ENCODE measurements around the gene HOXB3. TPM values are rescaled to one million over a fixed set of nuclear protein-coding genes. Genes with fewer than 3 reads are reported as not detected.

HOXB3 gene
- total and polyA plus RNA-seq, 8 donors, result 1.1 to 5.6 (median 2.0) TPM

GRCh38 chr17:48542698-48543106 is 47.3 kb downstream of the HOXB3 start:
- H3K9me3 ChIP-seq, result no peaks in the 10 kb centered on the region
- FAIRE-seq (no peak), DNase-seq (no peak), ATAC-seq (no peak)
- intact Hi-C loops (cut with DNase I), result no loop called here
- WGBS, 2 donors, result 9 to 11% methylated on average over 12 of the region's 12 CpGs
- H3K4me3 ChIP-seq, result peak overlapping the region; percentile 23 to 54 (median 32)
- no peaks in the 10 kb centered on the region for H3K4me1 ChIP-seq
- H3K36me3 ChIP-seq, result no peaks in the 10 kb centered on the region
- H3K27me3 ChIP-seq, result peaks cover 0 to 32% (median 0%) of the 10 kb centered on the region in 4 donors
- no peak for TF ChIP-seq CTCF (IDR thresholded peaks at IDR 0.05)
- peak overlapping the region in 2 of 4 donors; percentile 70 to 72 for H3K27ac ChIP-seq

GRCh38 chr17:48542114-48542656 is 47.9 kb downstream of the HOXB3 start:
- FAIRE-seq, result no peak
- peak in 1 of 4 donors; percentile 11 for ATAC-seq
- no peak for DNase-seq
- H3K4me1 ChIP-seq, result no peaks in the 10 kb centered on the region
- H3K9me3 ChIP-seq, result no peaks in the 10 kb centered on the region
- peak overlapping the region; percentile 8 to 54 (median 25) for H3K4me3 ChIP-seq
- intact Hi-C loops (cut with DNase I), result no loop called here
- peak overlapping the region in 2 of 4 donors; percentile 70 to 72 for H3K27ac ChIP-seq
- no peak for TF ChIP-seq CTCF (IDR thresholded peaks at IDR 0.05)
- WGBS, 2 donors, result 16 to 19% methylated on average over 27 of the region's 27 CpGs
- H3K36me3 ChIP-seq, result no peaks in the 10 kb centered on the region
- peaks cover 0 to 32% (median 0%) of the 10 kb centered on the region in 4 donors for H3K27me3 ChIP-seq

GRCh38 chr17:48541577-48542113 is 48.4 kb downstream of the HOXB3 start:
- H3K4me3 ChIP-seq, result peak overlapping the region; percentile 8 to 54 (median 25)
- intact Hi-C loops (cut with DNase I), result no loop called here
- H3K27me3 ChIP-seq, result peaks cover 0 to 32% (median 0%) of the 10 kb centered on the region in 4 donors
- H3K27ac ChIP-seq, result peak overlapping the region in 2 of 4 donors; percentile 70 to 72
- WGBS, 2 donors, result 5 to 8% methylated on average over 28 to 34 of the region's 36 CpGs
- H3K4me1 ChIP-seq, result no peaks in the 10 kb centered on the region
- H3K9me3 ChIP-seq, result no peaks in the 10 kb centered on the region
- FAIRE-seq (no peak), ATAC-seq (peak in 3 of 4 donors; percentile 44 to 57 (median 46)), DNase-seq (peak in 2 of 6 donors; percentile 30 to 55)
- no peaks in the 10 kb centered on the region for H3K36me3 ChIP-seq
- no peak for TF ChIP-seq CTCF (IDR thresholded peaks at IDR 0.05)

GRCh38 chr17:48541036-48541576 is 48.9 kb downstream of the HOXB3 start:
- no peaks in the 10 kb centered on the region for H3K4me1 ChIP-seq
- peaks cover 0 to 32% (median 0%) of the 10 kb centered on the region in 4 donors for H3K27me3 ChIP-seq
- H3K27ac ChIP-seq, result peak overlapping the region in 2 of 4 donors; percentile 70 to 72
- WGBS, 2 donors, result 33 to 39% methylated on average over 12 of the region's 12 CpGs
- H3K9me3 ChIP-seq, result no peaks in the 10 kb centered on the region
- intact Hi-C loops (cut with DNase I), result no loop called here
- TF ChIP-seq CTCF (IDR thresholded peaks at IDR 0.05), result no peak
- no peak for FAIRE-seq
- DNase-seq, result no peak
- ATAC-seq, result no peak
- H3K36me3 ChIP-seq, result no peaks in the 10 kb centered on the region
- peak overlapping the region; percentile 8 to 54 (median 25) for H3K4me3 ChIP-seq

GRCh38 chr17:48540213-48540612 is 49.8 kb downstream of the HOXB3 start:
- Histone ChIP-seq H3K4me1 (no peaks in the 10 kb centered on the region), H3K27ac (no peak overlapping the region), H3K27me3 (peaks cover 0 to 32% (median 0%) of the 10 kb centered on the region in 4 donors), H3K4me3 (no peak overlapping the region), H3K9me3 (no peaks in the 10 kb centered on the region), H3K36me3 (no peaks in the 10 kb centered on the region)
- ATAC-seq (no peak), FAIRE-seq (no peak), DNase-seq (no peak)
- no peak for TF ChIP-seq CTCF (IDR thresholded peaks at IDR 0.05)
- 91 to 95% methylated on average over 1 of the region's 1 CpG for WGBS, 2 donors
- intact Hi-C loops (cut with DNase I), result no loop called here

All from pancreas (tissue), 10 donors.